A549 treated with CORT108297 at 1 μM for 4 hours (cell line): Measurements from ENCODE around the gene GON7. TPM values are rescaled to one million over a fixed set of nuclear protein-coding genes. Genes with fewer than 3 reads are reported as not detected.

Source experiments
- total RNA-seq: library from RNA; stranded (reverse); fragments of 200-300 nt; extraction: Qiagen RNA extraction; gene quantifications from 5 replicates; pipeline ENCODE4 v1.2.3, GENCODE V29; 2022

Gene GON7
- 13.4 to 17.6 TPM (median 15.1 TPM) in 5 replicates for total RNA-seq

DNA sequence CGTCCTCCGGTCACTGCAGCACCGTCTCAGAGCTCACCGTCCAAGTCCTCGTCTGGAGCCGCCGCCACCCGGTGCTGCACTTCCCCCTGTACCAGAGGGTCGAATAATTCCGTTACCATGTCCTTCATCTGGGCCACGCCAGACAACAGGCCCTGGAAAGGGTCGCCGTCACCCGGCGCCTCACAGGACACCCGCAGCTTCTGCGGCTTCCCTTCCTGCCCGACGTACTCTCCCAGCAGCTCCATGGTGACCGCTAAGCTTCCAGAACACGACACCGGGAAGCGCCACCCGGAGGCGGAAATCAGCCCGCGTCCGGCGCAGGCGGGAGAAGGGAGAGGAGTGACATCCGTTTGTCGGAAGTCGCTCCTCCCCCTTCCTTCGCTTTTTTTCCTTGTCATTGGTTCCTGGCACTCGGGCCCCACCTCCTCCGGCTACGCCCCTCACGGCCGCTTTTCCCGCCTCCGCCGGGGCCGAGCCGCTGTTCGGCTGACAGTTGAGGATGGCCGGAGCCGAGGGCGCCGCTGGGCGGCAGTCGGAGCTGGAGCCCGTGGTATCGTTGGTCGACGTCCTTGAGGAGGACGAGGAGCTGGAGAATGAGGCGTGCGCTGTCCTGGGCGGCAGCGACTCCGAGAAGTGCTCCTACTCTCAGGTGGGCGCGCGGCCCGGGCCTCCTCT lies at the start of gene GON7, which contains the start of gene UBR7:
TSS of gene GON7 (minus strand) at position 273 of the 675 bp plus-strand sequence. CDS start at position 245, 28 bp downstream.
TSS of gene UBR7 (plus strand) at position 464 of the 675 bp plus-strand sequence. CDS start at position 500, 36 bp downstream.

DNA sequence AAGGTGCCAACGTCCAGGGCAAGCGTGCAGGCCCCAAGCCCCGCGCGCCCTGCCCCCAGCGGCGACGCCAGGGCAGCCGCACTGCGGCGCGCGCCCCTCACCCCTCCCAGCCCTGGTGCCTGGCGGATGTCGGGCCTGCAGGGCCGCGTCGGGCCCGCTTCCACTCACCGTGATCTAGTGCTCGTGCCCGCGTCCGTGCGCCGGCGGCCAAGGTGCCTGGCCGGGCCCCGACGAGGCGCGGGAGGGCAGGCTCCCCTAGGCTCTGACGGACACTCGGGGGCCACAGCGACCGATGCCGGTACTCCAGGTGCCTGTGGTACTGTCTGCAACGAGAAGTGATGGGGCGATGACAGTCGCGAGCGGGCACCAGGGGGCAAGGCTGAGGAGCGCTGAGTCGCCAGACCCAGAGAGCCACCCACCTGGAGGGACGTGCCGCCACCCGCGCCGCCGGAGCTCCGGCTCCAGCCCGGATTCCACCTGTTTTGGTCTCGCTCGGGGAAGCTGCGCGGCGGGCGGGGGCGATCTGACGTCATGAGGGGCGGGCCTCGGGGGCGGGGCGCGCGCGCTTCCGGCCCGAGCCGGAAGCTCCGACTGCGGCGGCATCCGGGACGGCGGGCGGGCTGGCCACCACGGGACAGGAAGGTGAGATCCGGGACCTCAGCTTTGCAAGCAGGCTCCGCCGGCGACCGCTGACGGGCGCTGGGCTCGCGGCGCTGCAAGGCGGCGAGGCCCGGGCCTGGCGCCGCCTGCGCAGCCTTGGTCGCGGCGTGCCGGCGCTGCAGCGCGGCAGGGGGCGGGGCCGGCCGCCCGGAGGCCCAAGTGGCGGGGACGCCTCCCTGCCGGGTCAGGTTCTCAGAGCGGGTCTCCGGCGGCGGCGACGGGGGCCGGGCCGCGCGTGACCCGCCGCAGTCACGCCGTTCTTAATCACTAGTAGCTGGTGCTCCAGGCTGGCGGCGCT lies 22.2 kb downstream of the GON7 start, which contains the start of the genes LYSET and MOAP1:
TSS of gene LYSET (plus strand) at position 927 of the 958 bp plus-strand sequence. CDS start 89 bp downstream, outside the sequence.
TSS of gene MOAP1 (minus strand) at position 507 of the 958 bp plus-strand sequence. CDS start 655 bp downstream, outside the sequence.

Other genes starting within 250 kb of the GON7 start
- 46.1 to 57.9 TPM (median 53.5 TPM) in 5 replicates for gene ITPK1, start 91.1 kb downstream of the GON7 start, total RNA-seq
- 11.7 to 16.6 TPM (median 12.8 TPM) in 5 replicates for gene MOAP1, start 22.2 kb downstream of the GON7 start, total RNA-seq
- 34.3 to 41.7 TPM (median 35.4 TPM) in 5 replicates for gene LYSET, start 21.7 kb downstream of the GON7 start, total RNA-seq
- gene UBR7, start 191 bp upstream of the GON7 start, total RNA-seq: 24.3 to 29.8 TPM (median 25.9 TPM) in 5 replicates
- gene BTBD7, start 126.0 kb upstream of the GON7 start, total RNA-seq: 9.7 to 12.6 TPM (median 11.9 TPM) in 5 replicates
- not detected in 5 replicates for gene COX8C, start 140.1 kb upstream of the GON7 start, total RNA-seq
- gene UNC79, start 223.9 kb upstream of the GON7 start, total RNA-seq: 0.01 to 0.02 TPM (median 0.02 TPM) in 4 of 5 replicates, not detected in the other